SK-N-SH (cell line): ENCODE data around the gene RHBDL1. TPM values are rescaled to one million over a fixed set of nuclear protein-coding genes. Genes with fewer than 3 reads are reported as not detected.

Source experiments
- CTCF ChIA-PET: fragments of 300-600, 350-600 bp; formaldehyde crosslinking; extraction: SDS; loops from one replicate; lab custom pipeline; 2021; lab: Yijun Ruan, JAX
- POLR2A ChIA-PET: fragments of 350-600 bp; sonication (Branson Sonifier 250); formaldehyde crosslinking; extraction: SDS; loops from one replicate; lab custom pipeline; 2020; ENCODE audit warnings: antibody characterized with exemption, inconsistent platforms; lab: Yijun Ruan, JAX
- DNase-seq: peaks from one replicate; pipeline ENCODE4 v3.0.0; 2012
- H2AFZ ChIP-seq: fragments of 200-600 bp; sonication (generic); 2 replicates; pipeline ENCODE4 v1.8.1; 2016; ENCODE audit warnings: antibody characterized with exemption, mild to moderate bottlenecking, low read depth
- H3F3A ChIP-seq: fragments of 200-600 bp; sonication (generic); replicated peaks from 2 replicates; pipeline ENCODE3; 2016; ENCODE audit warnings: antibody characterized with exemption, mild to moderate bottlenecking; ENCODE audit not compliant: insufficient read depth
- H3K27ac ChIP-seq, 2 experiments: fragments of 200-500 bp in 1 of 2; fragments of 200-600 bp in 1 of 2; sonication (Bioruptor generic) in 1 of 2; sonication (generic), shearing (Covaris generic) in 1 of 2; 2 replicates each; pipeline versions ENCODE4 v1.5.1 to v1.6.1; 2014 to 2016; ENCODE audit warnings: low read depth in 2 of 2, inconsistent platforms in 1 of 2, low read length in 1 of 2, mild to moderate bottlenecking in 1 of 2, mixed read lengths in 1 of 2
- H3K27me3 ChIP-seq: fragments of 200-600 bp; sonication (generic), shearing (Covaris generic); 2 replicates; pipeline ENCODE4 v1.6.1; 2016; ENCODE audit warnings: mixed run types; ENCODE audit not compliant: insufficient read depth
- H3K36me3 ChIP-seq, 2 experiments: fragments of 200-500 bp in 1 of 2; fragments of 200-600 bp in 1 of 2; sonication (Bioruptor generic) in 1 of 2; sonication (generic) in 1 of 2; replicated peaks in 1 of 2; 2 replicates each; pipeline versions ENCODE3 to v1.5.1; 2014 to 2016; ENCODE audit warnings: low read length in 1 of 2, mild to moderate bottlenecking in 1 of 2; ENCODE audit not compliant: insufficient read depth in 2 of 2, control insufficient read depth in 1 of 2
- H3K4me1 ChIP-seq, 2 experiments: fragments of 200-500 bp in 1 of 2; fragments of 200-600 bp in 1 of 2; sonication (Bioruptor generic) in 1 of 2; sonication (generic), shearing (Covaris generic) in 1 of 2; 2 replicates each; pipeline versions ENCODE4 v1.5.1 to v1.6.1; 2014 to 2016; ENCODE audit warnings: low read depth in 1 of 2, low read length in 1 of 2, mixed run types in 1 of 2; ENCODE audit not compliant: insufficient read depth in 2 of 2, control insufficient read depth in 1 of 2
- H3K4me2 ChIP-seq: fragments of 200-600 bp; sonication (generic), shearing (Covaris generic); 2 replicates; pipeline ENCODE4 v1.6.1; 2017; ENCODE audit warnings: mixed run types
- H3K4me3 ChIP-seq, 2 experiments: fragments of 200-500 bp in 1 of 2; fragments of 200-600 bp in 1 of 2; sonication (Bioruptor generic) in 1 of 2; sonication (generic), shearing (Covaris generic) in 1 of 2; 2 replicates each; pipeline versions ENCODE4 v1.5.1 to v1.8.1; 2014 to 2016; ENCODE audit warnings: low read depth in 2 of 2, inconsistent platforms in 1 of 2, low read length in 1 of 2, mild to moderate bottlenecking in 1 of 2, mixed read lengths in 1 of 2, moderate library complexity in 1 of 2
- H3K79me2 ChIP-seq: fragments of 200-600 bp; sonication (generic); 2 replicates; pipeline ENCODE4 v1.8.1; 2017; ENCODE audit warnings: mild to moderate bottlenecking; ENCODE audit not compliant: insufficient read depth
- H3K9ac ChIP-seq: fragments of 200-600 bp; sonication (generic); 2 replicates; pipeline ENCODE4 v1.6.1; 2017; ENCODE audit warnings: mixed run types
- H3K9me2 ChIP-seq: fragments of 200-600 bp; sonication (generic); 2 replicates; pipeline ENCODE4 v1.6.1; 2017; ENCODE audit warnings: mixed run types
- H3K9me3 ChIP-seq: fragments of 200-600 bp; sonication (generic); 2 replicates; pipeline ENCODE4 v1.6.1; 2017; ENCODE audit warnings: mixed run types, mild to moderate bottlenecking, moderate library complexity
- H4K20me1 ChIP-seq: fragments of 200-600 bp; sonication (generic); 2 replicates; pipeline ENCODE4 v1.6.1; 2017; ENCODE audit warnings: mild to moderate bottlenecking, mixed run types; ENCODE audit not compliant: insufficient read depth
- CHD2 ChIP-seq: fragments of 150-350 bp; IDR thresholded peaks from 2 replicates; pipeline ENCODE4 v1.6.1; 2018; ENCODE audit warnings: low read length; ENCODE audit not compliant: partially characterized antibody
- ELF1 ChIP-seq: IDR thresholded peaks from 2 replicates; pipeline ENCODE4 v1.4.0; 2012
- FOXM1 ChIP-seq: IDR thresholded peaks from 2 replicates; pipeline ENCODE4 v1.4.0; 2012; ENCODE audit warnings: low read depth, mild to moderate bottlenecking
- GABPA ChIP-seq: IDR thresholded peaks from 2 replicates; pipeline ENCODE4 v1.4.0; 2012; ENCODE audit warnings: low read depth, mild to moderate bottlenecking
- NFIC ChIP-seq: IDR thresholded peaks from 2 replicates; pipeline ENCODE4 v1.4.0; 2012; ENCODE audit warnings: borderline replicate concordance
- NRF1 ChIP-seq: IDR thresholded peaks from 2 replicates; pipeline ENCODE4 v1.6.1; 2012; ENCODE audit warnings: low read depth, mild to moderate bottlenecking, low read length
- RFX5 ChIP-seq: IDR thresholded peaks from 2 replicates; pipeline ENCODE4 v1.6.1; 2012; ENCODE audit warnings: mild to moderate bottlenecking, improper control_type of control experiment, low read length
- RXRA ChIP-seq: IDR thresholded peaks from 2 replicates; pipeline ENCODE4 v1.4.0; 2012; ENCODE audit warnings: low read depth, mild to moderate bottlenecking, borderline replicate concordance
- WGBS: methylation state at CpG from one replicate; pipeline ENCODE4 v1.1.6; 2017; ENCODE audit warnings: low lambda C conversion rate; 5-methylcytosine and 5-hydroxymethylcytosine counted together
- polyA plus RNA-seq, 3 experiments: library from polyadenylated mRNA; depleted of rRNA; stranded (reverse); fragments of >200 nt; gene quantifications; 2 replicates each; pipeline ENCODE4 v1.2.3, GENCODE V29; 2012
- TF ChIP-seq, protein P1 (sequence below): IDR thresholded peaks from 2 replicates; pipeline ENCODE4 v1.6.1; 2012; ENCODE audit warnings: mild to moderate bottlenecking, low read depth, low read length, moderate library complexity
- TF ChIP-seq, protein P2 (sequence below): IDR thresholded peaks from 2 replicates; pipeline ENCODE4 v1.4.0; 2012; ENCODE audit warnings: low read depth
- TF ChIP-seq, protein P3 (sequence below): IDR thresholded peaks from 2 replicates; pipeline ENCODE4; 2012

The RHBDL1 gene
- polyA plus RNA-seq, 1 of the 3 experiments (the other 2 are of a cell fraction), result 4.1 TPM

DNA sequence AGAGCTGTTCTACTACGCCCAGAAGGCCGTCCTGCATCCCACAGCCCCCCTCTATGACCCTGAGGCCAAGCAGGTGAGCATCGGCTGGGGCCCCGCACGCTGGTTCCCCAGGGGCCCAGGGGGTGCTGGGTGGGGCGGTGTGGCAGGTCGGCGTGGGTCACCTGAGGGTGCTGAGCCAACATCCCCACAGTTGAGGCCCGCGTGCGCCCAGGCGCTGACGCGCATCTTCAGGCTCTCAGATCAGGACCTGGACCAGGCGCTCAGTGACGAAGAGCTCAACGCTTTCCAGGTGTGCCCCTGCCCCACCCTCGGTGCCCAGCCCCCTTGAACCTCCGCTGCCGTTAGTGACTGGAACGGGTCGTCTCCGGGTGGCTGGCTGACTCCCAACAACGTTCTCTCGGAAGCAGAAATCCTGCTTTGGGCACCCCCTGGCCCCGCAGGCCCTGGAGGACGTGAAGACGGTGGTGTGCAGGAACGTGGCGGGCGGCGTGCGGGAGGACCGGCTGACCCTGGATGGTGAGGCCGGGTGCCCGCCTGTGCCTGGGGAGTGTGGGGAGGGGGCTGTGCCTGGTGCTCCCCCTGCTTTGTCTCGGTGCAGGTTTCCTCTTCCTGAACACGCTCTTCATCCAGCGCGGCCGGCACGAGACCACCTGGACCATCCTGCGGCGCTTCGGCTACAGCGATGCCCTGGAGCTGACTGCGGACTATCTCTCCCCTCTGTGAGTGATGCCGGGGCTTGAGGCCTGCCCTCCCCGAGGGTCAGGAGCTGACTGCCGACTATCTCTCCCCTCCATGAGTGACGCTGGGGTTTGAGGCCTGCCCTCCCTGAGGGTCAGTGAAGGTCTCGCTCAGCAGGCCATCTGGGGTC lies 4.8 kb upstream of the RHBDL1 start:
- Histone ChIP-seq H3K27me3 (no peaks in the 10 kb centered on the region), H3K36me3 (peaks cover 5 to 49% of the 10 kb centered on the region in 2 experiments), H4K20me1 (0 out of 2 replicates have a peak, but pooled peaks cover 6% of the 10 kb centered on the region), H3K9me3 (no peaks in the 10 kb centered on the region), H3F3A (peaks cover 4% of the 10 kb centered on the region), H3K27ac (no peak overlapping the region), H3K79me2 (peaks cover 25% of the 10 kb centered on the region), H3K4me3 (no peak overlapping the region), H3K4me1 (peaks cover 0 to 22% of the 10 kb centered on the region in 2 experiments; a peak in 1 of 4 replicates), H3K9me2 (no peaks in the 10 kb centered on the region), H3K4me2 (0 out of 2 replicates have a peak overlapping the region, but pooled peaks have one; percentile 96), H2AFZ (no peak overlapping the region), H3K9ac (no peak overlapping the region)
- ChIA-PET POLR2A (no interaction called here), CTCF (interaction anchor here (0.9 to 3.8 kb wide), 4 partner anchors 11 to 19 kb away, joined by 3 to 38 read pairs (median 9); partner anchors contain the start of genes JMJD8 and WDR24)
- WGBS, result 96% methylated on average over 18 of the region's 52 CpGs
- DNase-seq, result no peak
- no peak for TF ChIP-seq NRF1
- TF ChIP-seq GABPA, result no peak
- TF ChIP-seq CHD2, result no peak
- TF ChIP-seq NFIC, result no peak
- no peak for TF ChIP-seq RFX5
- no peak for TF ChIP-seq FOXM1
- TF ChIP-seq RXRA, result no peak
- no peak for TF ChIP-seq ELF1
- TF ChIP-seq, protein P1, sequence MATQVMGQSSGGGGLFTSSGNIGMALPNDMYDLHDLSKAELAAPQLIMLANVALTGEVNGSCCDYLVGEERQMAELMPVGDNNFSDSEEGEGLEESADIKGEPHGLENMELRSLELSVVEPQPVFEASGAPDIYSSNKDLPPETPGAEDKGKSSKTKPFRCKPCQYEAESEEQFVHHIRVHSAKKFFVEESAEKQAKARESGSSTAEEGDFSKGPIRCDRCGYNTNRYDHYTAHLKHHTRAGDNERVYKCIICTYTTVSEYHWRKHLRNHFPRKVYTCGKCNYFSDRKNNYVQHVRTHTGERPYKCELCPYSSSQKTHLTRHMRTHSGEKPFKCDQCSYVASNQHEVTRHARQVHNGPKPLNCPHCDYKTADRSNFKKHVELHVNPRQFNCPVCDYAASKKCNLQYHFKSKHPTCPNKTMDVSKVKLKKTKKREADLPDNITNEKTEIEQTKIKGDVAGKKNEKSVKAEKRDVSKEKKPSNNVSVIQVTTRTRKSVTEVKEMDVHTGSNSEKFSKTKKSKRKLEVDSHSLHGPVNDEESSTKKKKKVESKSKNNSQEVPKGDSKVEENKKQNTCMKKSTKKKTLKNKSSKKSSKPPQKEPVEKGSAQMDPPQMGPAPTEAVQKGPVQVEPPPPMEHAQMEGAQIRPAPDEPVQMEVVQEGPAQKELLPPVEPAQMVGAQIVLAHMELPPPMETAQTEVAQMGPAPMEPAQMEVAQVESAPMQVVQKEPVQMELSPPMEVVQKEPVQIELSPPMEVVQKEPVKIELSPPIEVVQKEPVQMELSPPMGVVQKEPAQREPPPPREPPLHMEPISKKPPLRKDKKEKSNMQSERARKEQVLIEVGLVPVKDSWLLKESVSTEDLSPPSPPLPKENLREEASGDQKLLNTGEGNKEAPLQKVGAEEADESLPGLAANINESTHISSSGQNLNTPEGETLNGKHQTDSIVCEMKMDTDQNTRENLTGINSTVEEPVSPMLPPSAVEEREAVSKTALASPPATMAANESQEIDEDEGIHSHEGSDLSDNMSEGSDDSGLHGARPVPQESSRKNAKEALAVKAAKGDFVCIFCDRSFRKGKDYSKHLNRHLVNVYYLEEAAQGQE, result no peak
- TF ChIP-seq, protein P2, sequence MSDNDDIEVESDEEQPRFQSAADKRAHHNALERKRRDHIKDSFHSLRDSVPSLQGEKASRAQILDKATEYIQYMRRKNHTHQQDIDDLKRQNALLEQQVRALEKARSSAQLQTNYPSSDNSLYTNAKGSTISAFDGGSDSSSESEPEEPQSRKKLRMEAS, result no peak
- TF ChIP-seq, protein P3, sequence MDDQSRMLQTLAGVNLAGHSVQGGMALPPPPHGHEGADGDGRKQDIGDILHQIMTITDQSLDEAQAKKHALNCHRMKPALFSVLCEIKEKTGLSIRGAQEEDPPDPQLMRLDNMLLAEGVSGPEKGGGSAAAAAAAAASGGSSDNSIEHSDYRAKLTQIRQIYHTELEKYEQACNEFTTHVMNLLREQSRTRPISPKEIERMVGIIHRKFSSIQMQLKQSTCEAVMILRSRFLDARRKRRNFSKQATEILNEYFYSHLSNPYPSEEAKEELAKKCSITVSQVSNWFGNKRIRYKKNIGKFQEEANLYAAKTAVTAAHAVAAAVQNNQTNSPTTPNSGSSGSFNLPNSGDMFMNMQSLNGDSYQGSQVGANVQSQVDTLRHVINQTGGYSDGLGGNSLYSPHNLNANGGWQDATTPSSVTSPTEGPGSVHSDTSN, result no peak
